Stimulated activated CD8-positive, alpha-beta memory T cell treated with anti-CD3 and anti-CD28 coated beads, Interleukin-7, amount 100 ng/mL, for 4 hours (primary cell): ENCODE data around the gene ARHGEF26.

ENCODE experiments used
- DNase-seq, 2 donors: peaks; one replicate each; pipeline ENCODE4 v3.0.0-alpha.2; 2020; ENCODE audit warnings: low read depth in 2 of 2

The ARHGEF26 gene

DNA sequence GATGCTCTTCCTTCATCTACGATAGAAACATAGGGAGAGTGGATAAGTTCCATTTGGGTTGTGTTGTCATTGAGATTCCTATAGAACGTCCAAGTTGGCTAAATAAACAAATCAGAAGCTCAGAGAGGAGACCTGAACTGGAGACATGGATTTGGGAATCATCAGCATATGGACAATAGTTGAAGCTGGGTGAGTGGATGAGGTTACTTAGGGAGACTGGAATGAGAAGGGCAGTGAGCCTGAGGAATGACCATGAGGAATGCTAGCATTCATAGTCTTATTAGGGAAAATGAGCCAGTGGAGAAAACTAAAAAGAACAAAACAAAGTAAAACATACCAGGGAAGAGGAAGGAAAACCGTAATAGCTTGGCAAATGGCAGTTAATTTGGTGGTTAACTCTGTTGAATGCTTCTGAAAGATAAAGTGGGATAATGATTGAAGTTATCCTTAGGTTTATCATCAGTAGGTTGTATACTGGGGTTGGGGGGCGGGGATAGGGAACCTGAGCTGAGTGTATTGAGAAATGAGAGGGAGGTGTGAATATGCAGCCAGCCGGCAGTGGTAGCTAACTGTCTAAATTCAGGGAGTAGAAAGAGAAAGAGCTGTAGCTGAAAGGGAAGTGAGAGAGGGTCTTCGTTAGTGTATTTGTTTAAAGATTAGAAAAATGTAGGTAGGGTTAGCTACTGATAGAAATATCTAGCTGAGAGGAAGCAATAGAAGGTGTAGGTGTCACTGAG, 74.6 kb downstream of the ARHGEF26 start:
- no peak for DNase-seq

GRCh38 chr3:154197751-154198150, 76.6 kb downstream of the ARHGEF26 start:
- no peak for DNase-seq

DNA sequence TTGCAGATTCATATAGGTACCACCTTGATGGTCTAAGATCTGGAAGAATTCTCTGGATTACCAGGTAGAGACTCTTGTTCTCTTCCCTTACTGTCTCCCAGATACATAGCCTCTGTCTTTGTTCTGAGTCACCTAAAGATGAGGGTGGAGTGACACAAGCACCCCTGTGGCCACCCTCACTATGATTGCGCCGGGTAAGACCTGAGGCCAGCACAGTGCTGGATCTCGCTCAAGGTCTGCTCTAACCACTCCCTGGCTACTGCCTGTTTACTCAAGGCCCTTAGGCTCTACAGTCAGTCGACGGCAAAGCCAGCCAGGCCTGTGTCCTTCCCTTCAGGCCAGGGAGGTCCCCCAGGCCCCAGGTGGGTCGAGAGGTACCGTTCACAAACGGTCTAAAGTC, 88.3 kb downstream of the ARHGEF26 start:
- no peak for DNase-seq

DNA sequence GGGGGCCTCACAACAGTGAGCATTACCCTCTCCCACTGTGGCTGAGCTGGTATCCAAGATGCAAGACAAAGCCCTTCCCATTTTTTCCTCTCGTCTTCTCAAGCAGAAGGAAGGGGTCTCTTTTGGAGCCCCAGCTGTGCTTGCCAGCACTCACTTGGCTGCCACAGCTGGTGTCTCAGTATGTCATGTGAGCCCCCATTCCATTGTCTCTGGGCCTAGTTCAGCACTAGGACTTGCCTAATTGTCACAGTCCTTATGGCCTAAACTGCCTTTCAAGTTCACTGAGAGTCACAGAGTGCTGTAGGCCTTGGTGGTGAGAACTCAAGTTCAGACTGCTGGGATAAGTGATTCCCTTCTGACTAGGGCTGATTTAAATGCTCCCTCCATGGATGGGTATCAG, 89.8 kb downstream of the ARHGEF26 start:
- DNase-seq = no peak

DNA sequence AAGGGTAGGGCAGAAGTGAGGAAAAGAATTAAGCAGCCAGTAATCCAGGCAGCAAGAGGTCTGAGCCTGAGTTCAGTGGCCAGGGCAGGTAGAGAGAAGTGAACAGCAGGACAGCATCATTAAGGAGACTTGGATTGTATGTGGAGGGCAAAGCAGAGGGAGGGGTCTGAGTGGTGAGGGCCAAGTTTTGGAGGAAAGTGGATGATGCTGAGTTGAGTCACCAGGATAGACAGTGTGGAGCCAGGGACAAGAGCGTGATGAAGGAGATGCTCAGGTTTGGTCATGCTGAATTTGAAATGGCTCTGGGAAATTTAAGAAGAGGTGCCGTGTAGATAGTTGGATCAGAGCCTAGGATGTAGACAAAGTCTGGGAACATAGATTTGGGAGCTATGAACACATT, 93.1 kb downstream of the ARHGEF26 start:
- DNase-seq = no peak

DNA sequence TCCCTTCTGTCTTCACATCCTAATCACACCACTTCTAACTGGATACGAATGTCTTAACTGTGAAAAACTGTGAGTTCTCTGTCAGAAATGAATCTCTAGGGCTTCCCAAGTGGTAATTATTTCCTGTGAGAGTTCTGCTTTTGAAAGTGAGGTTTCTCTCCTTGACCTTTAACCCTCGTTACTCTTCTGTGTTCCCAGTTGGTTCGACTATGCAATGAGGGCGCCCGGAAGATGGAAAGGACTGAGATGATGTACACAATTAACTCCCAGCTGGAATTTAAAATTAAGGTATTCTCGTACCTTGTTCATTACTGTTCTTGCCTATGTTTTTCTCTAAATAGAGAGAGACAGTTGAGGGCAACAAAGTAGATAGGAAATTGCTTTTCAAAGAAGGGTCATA, 96.5 kb downstream of the ARHGEF26 start:
- no peak for DNase-seq

GRCh38 chr3:154218728-154219127, 97.5 kb downstream of the ARHGEF26 start:
- no peak for DNase-seq

GRCh38 chr3:154220462-154220861, 99.3 kb downstream of the ARHGEF26 start:
- DNase-seq = no peak

DNA sequence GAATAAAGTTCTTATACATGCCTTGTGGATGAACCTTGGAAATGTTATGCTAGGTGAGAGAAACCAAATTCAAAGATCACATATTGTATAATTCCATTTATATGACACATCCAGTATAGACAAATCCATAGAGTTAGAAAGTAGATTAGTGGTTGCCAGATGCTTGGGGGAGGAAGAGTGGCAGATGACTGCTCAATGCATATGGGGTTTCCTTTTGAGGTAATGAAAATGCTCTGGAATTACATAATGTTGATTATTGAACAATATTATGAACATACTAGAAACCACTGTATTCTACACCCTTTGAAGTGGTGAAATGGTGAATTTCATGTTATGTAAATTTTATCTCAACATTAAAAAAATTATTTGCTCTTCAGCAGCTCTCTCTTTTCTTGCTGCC, 102.3 kb downstream of the ARHGEF26 start:
- no peak for DNase-seq

DNA sequence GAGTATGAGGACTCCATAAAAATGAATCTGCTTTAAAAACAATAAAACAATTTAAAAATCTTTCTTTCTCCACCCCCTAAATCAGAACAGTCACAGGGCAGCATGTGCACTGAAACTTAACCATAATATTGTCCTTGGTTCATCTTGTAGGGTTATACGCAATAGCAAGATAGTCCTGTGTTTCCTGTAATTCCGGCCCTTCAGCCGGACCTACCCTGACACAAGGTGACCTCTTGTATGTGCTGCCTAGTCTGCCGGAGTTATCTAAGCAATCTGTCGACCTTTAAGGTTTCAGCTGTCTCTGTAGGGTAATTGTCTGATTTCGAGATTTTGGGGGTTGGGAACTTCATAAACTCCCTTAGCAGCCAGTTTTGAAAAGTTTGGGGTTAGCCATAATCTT, 103.2 kb downstream of the ARHGEF26 start:
- no peak for DNase-seq

DNA sequence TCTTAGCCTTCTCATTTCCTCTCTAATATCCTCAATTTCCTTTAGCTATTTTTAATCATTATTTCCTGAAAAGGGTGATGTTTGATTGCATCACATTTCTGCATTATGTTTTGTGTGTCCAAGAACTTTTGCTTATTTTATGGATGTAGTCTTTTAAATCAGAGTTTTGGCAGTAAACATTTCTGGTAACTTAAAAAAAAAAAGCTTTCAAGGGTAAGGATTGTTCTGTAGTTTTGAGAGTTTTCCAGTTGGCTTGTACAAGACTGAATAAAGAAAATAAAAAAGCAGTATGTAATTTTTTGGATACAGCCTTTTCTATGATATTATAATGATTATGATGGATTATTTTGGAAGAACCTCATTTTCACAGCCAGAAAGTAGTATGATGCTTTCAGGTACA, 103.7 kb downstream of the ARHGEF26 start:
- no peak for DNase-seq

- no peak for DNase-seq
Observed at GRCh38 chr3:154225536-154225935, 104.3 kb downstream of the ARHGEF26 start.

GRCh38 chr3:154227531-154227930, 106.3 kb downstream of the ARHGEF26 start:
- DNase-seq = no peak

DNA sequence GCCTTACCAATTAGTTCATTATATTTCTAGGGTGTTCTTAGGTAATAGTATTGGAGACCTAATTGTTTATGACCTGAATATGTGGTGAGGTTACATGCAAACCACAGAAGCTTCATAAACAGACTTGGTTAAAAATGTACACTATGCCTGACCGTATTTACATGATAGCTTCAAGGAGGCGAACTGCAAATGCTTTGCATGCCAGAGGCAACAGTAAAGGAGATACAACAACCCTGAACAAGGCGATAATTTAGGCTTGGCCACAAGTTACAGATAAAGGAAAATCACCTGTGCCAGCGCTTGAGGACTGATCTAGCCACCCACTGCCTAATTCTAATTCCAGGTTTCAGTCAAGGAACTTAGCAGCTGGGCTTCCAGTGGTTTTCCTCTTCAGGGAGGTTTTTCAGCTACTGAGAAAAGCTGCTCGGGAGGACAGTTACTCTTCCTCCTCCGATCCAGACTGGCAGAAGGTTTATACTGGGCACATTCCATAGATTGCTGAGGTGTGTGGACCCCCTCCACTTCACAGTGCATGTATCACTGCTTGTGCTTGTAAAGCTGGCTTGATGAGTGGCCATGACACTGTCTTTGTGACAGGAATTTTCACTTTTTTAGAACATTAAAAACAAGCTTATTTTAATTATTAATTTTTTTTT, 107.5 kb downstream of the ARHGEF26 start:
- no peak for DNase-seq

GRCh38 chr3:154229217-154229590, 108.0 kb downstream of the ARHGEF26 start:
- no peak for DNase-seq

- DNase-seq = no peak
Observed at GRCh38 chr3:154235330-154235729, 114.1 kb downstream of the ARHGEF26 start.

DNA sequence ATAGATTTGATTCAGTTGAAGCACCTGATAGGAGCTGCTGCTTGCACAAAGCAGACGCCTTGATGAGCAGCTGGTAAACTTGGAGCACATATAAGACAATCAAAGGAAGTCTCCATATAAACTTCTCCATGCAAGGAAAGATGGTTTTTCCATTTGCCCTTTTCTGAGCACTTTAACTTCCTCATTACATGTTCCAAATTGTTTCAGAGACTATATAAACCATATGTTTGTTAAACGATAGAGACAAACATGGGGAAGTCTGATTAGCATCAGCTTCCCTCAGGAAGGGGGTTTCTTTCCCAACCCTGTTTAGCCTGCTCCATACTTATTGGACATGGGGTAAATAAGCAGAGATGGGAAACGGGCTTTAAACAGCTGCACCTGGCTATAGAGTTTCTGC, 115.1 kb downstream of the ARHGEF26 start:
- no peak for DNase-seq

GRCh38 chr3:154240235-154240634, 119.0 kb downstream of the ARHGEF26 start:
- no peak for DNase-seq

DNA sequence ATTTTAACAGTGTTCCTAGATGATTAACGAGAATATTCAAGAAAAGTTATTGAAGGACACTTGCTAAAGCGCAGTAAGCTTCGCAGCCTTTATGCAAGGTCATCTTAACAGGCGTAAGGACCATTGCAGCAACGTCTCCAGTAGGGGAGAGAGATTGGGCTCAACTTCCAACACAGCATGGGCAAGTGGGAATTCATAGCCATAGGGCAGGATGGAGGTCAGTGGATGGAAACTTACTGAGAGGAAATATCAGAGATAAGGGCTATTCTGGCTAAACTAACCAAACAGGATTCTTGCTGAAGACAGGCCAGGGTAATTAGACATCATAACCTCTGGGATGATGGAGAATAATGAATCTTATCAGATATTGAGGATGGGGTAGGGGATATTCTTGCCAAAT, 120.3 kb downstream of the ARHGEF26 start:
- no peak for DNase-seq

- DNase-seq = no peak
Observed at GRCh38 chr3:154242766-154243165, 121.6 kb downstream of the ARHGEF26 start.

- no peak for DNase-seq
Observed at GRCh38 chr3:154243353-154243752, 122.2 kb downstream of the ARHGEF26 start.

GRCh38 chr3:154244644-154245043, 123.5 kb downstream of the ARHGEF26 start:
- DNase-seq = no peak

GRCh38 chr3:154247806-154248415, 126.7 kb downstream of the ARHGEF26 start:
- no peak for DNase-seq
